ENCODE results near the gene NAALADL2. TPM values are rescaled to one million over a fixed set of nuclear protein-coding genes. Genes with fewer than 3 reads are reported as not detected.

The NAALADL2 gene
- total RNA-seq, 2 donors from 2014 or later = 8.5 to 24.3 TPM

GRCh38 chr3:175108613-175109151, 249.5 kb downstream of the NAALADL2 start:
- no peaks in the 10 kb centered on the region for H3K36me3 ChIP-seq
- H3K9ac ChIP-seq (ENCODE audit: low read depth in 2 of 2, low read length in 2 of 2) = no peak overlapping the region
- no peaks in the 10 kb centered on the region for H3K27me3 ChIP-seq
- H3K27ac ChIP-seq = no peak overlapping the region
- H3K4me1 ChIP-seq = no peaks in the 10 kb centered on the region
- DNase-seq = no peak
- intact Hi-C loops (cut with DNase I) = no loop called here
- TF ChIP-seq, protein P1, sequence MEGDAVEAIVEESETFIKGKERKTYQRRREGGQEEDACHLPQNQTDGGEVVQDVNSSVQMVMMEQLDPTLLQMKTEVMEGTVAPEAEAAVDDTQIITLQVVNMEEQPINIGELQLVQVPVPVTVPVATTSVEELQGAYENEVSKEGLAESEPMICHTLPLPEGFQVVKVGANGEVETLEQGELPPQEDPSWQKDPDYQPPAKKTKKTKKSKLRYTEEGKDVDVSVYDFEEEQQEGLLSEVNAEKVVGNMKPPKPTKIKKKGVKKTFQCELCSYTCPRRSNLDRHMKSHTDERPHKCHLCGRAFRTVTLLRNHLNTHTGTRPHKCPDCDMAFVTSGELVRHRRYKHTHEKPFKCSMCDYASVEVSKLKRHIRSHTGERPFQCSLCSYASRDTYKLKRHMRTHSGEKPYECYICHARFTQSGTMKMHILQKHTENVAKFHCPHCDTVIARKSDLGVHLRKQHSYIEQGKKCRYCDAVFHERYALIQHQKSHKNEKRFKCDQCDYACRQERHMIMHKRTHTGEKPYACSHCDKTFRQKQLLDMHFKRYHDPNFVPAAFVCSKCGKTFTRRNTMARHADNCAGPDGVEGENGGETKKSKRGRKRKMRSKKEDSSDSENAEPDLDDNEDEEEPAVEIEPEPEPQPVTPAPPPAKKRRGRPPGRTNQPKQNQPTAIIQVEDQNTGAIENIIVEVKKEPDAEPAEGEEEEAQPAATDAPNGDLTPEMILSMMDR (IDR thresholded peaks at IDR 0.05) = no peak
- no peaks in the 10 kb centered on the region for H3K9me3 ChIP-seq
- no peak overlapping the region for H3K4me3 ChIP-seq

GRCh38 chr3:175111036-175111435, 251.9 kb downstream of the NAALADL2 start:
- H3K4me1 ChIP-seq = no peaks in the 10 kb centered on the region
- no peaks in the 10 kb centered on the region for H3K36me3 ChIP-seq
- no peak for DNase-seq
- intact Hi-C loops (cut with DNase I) = no loop called here
- H3K4me3 ChIP-seq = no peak overlapping the region
- TF ChIP-seq, protein P1 (IDR thresholded peaks at IDR 0.05) = no peak
- H3K9ac ChIP-seq (ENCODE audit: low read depth in 2 of 2, low read length in 2 of 2) = no peak overlapping the region
- H3K9me3 ChIP-seq = no peaks in the 10 kb centered on the region
- H3K27me3 ChIP-seq = no peaks in the 10 kb centered on the region
- H3K27ac ChIP-seq = no peak overlapping the region

DNA sequence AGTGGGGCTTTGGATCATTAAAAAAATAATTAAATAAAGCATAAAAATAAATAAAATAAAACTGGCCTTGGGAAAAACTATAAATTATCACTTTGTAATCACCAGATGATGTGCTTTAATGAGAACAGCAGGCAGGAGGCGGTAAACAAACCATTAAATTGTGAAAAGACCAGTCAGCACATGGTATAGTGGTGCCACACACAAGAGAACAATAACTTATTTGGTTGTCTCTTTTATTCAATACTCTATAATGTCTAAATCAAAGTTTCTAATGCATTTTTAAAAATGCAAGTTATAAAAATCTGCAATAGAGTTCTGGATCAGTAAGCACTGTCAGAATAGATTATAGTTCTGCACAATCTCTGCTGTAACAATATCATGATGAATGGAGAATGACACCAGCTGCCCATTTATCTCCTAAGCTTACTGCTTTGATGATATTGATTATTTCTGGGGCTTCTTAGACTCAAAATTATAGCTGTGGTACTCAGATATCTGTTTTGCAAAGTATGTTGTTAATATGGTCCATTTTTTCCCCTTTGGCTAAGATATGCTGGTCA, 259.3 kb downstream of the NAALADL2 start:
- TF ChIP-seq, protein P1 (IDR thresholded peaks at IDR 0.05) = no peak
- intact Hi-C loops (cut with DNase I) = no loop called here
- H3K9ac ChIP-seq (ENCODE audit: low read depth in 2 of 2, low read length in 2 of 2) = no peak overlapping the region
- no peak overlapping the region for H3K4me3 ChIP-seq
- H3K27me3 ChIP-seq = no peaks in the 10 kb centered on the region
- H3K9me3 ChIP-seq = no peaks in the 10 kb centered on the region
- H3K27ac ChIP-seq = no peak overlapping the region
- H3K36me3 ChIP-seq = no peaks in the 10 kb centered on the region
- no peaks in the 10 kb centered on the region for H3K4me1 ChIP-seq
- no peak for DNase-seq

GRCh38 chr3:175121225-175121624, 262.1 kb downstream of the NAALADL2 start:
- H3K9ac ChIP-seq (ENCODE audit: low read depth in 2 of 2, low read length in 2 of 2) = no peak overlapping the region
- peak; percentile 28 for DNase-seq
- intact Hi-C loops (cut with DNase I) = no loop called here

GRCh38 chr3:175127075-175127662, 268.0 kb downstream of the NAALADL2 start:
- no peaks in the 10 kb centered on the region for H3K27me3 ChIP-seq
- DNase-seq = no peak
- intact Hi-C loops (cut with DNase I) = no loop called here
- H3K27ac ChIP-seq = no peak overlapping the region
- H3K4me1 ChIP-seq = no peaks in the 10 kb centered on the region
- no peaks in the 10 kb centered on the region for H3K36me3 ChIP-seq
- no peak overlapping the region for H3K9ac ChIP-seq (ENCODE audit: low read depth in 2 of 2, low read length in 2 of 2)
- TF ChIP-seq, protein P1 (IDR thresholded peaks at IDR 0.05) = no peak
- H3K9me3 ChIP-seq = no peaks in the 10 kb centered on the region
- H3K4me3 ChIP-seq = no peak overlapping the region

More at GRCh38 chr3:175121225-175121624, 262.1 kb downstream of the NAALADL2 start:
- Histone ChIP-seq H3K4me1 (no peaks in the 10 kb centered on the region), H3K27ac (no peak overlapping the region), H3K36me3 (no peaks in the 10 kb centered on the region), H3K27me3 (no peaks in the 10 kb centered on the region), H3K4me3 (no peak overlapping the region), H3K9me3 (no peaks in the 10 kb centered on the region)
- TF ChIP-seq, protein P1 (IDR thresholded peaks at IDR 0.05) = no peak
